Measurements from ENCODE around the gene C10orf67.
"Not testable (repeated sequence)": the region's sequence is repeated elsewhere in the genome, so short reads cannot be mapped to it uniquely, and the experiment has no call there.

The C10orf67 gene

GRCh38 chr10:23283680-23284079 lies 60.9 kb downstream of the C10orf67 start:
- H3K79me2 ChIP-seq (ENCODE audit: low read length) = no peaks in the 10 kb centered on the region
- no peaks in the 10 kb centered on the region for H3K27me3 ChIP-seq (ENCODE audit: low read depth, low read length)
- no peak overlapping the region for H3K4me2 ChIP-seq (ENCODE audit: low read length)
- TF ChIP-seq EZH2phosphoT487 (IDR thresholded peaks at IDR 0.05; ENCODE audit: low read depth) = no peak
- TF ChIP-seq CTCF (IDR thresholded peaks at IDR 0.05; ENCODE audit: low read depth, low read length) = no peak
- H3K9me3 ChIP-seq (ENCODE audit: insufficient read depth, low read length) = no peaks in the 10 kb centered on the region
- no peak overlapping the region for H3K9ac ChIP-seq (ENCODE audit: low read length)
- no peaks in the 10 kb centered on the region for H4K20me1 ChIP-seq (ENCODE audit: insufficient read depth, low read length)
- H2AFZ ChIP-seq (ENCODE audit: low read depth, low read length) = no peak overlapping the region
- no peaks in the 10 kb centered on the region for H3K4me1 ChIP-seq (ENCODE audit: low read length)
- no peak overlapping the region for H3K4me3 ChIP-seq (ENCODE audit: low read length)
- H3K36me3 ChIP-seq (replicated peaks; ENCODE audit: low read depth, low read length) = no peaks in the 10 kb centered on the region
- H3K27ac ChIP-seq (ENCODE audit: low read length) = no peak overlapping the region

GRCh38 chr10:23281044-23281433 lies 63.6 kb downstream of the C10orf67 start:
- no peaks in the 10 kb centered on the region for H3K4me1 ChIP-seq (ENCODE audit: low read length)
- no peaks in the 10 kb centered on the region for H4K20me1 ChIP-seq (ENCODE audit: insufficient read depth, low read length)
- no peaks in the 10 kb centered on the region for H3K36me3 ChIP-seq (replicated peaks; ENCODE audit: low read depth, low read length)
- H3K79me2 ChIP-seq (ENCODE audit: low read length) = no peaks in the 10 kb centered on the region
- TF ChIP-seq EZH2phosphoT487 (IDR thresholded peaks at IDR 0.05; ENCODE audit: low read depth) = no peak
- TF ChIP-seq CTCF (IDR thresholded peaks at IDR 0.05; ENCODE audit: low read depth, low read length) = no peak
- no peaks in the 10 kb centered on the region for H3K27me3 ChIP-seq (ENCODE audit: low read depth, low read length)
- no peaks in the 10 kb centered on the region for H3K9me3 ChIP-seq (ENCODE audit: insufficient read depth, low read length)
- no peak overlapping the region for H3K9ac ChIP-seq (ENCODE audit: low read length)
- H3K4me3 ChIP-seq (ENCODE audit: low read length) = no peak overlapping the region
- no peak overlapping the region for H3K27ac ChIP-seq (ENCODE audit: low read length)
- H3K4me2 ChIP-seq (ENCODE audit: low read length) = no peak overlapping the region
- H2AFZ ChIP-seq (ENCODE audit: low read depth, low read length) = no peak overlapping the region

- Histone ChIP-seq H3K9ac (ENCODE audit: low read length) (no peak overlapping the region), H3K4me1 (ENCODE audit: low read length) (no peaks in the 10 kb centered on the region), H3K27ac (ENCODE audit: low read length) (no peak overlapping the region), H3K36me3 (replicated peaks; ENCODE audit: low read depth, low read length) (no peaks in the 10 kb centered on the region), H3K27me3 (ENCODE audit: low read depth, low read length) (no peaks in the 10 kb centered on the region), H3K4me3 (ENCODE audit: low read length) (no peak overlapping the region), H2AFZ (ENCODE audit: low read depth, low read length) (no peak overlapping the region), H4K20me1 (ENCODE audit: insufficient read depth, low read length) (no peaks in the 10 kb centered on the region), H3K4me2 (ENCODE audit: low read length) (no peak overlapping the region), H3K9me3 (ENCODE audit: insufficient read depth, low read length) (no peaks in the 10 kb centered on the region), H3K79me2 (ENCODE audit: low read length) (no peaks in the 10 kb centered on the region)
- TF ChIP-seq EZH2phosphoT487 (IDR thresholded peaks at IDR 0.05; ENCODE audit: low read depth) (no peak), CTCF (IDR thresholded peaks at IDR 0.05; ENCODE audit: low read depth, low read length) (no peak)
These were observed 64.1 kb downstream of the C10orf67 start for GRCh38 chr10:23280419-23281043.

- H3K27me3 ChIP-seq (ENCODE audit: low read depth, low read length) = no peaks in the 10 kb centered on the region
- H4K20me1 ChIP-seq (ENCODE audit: insufficient read depth, low read length) = no peaks in the 10 kb centered on the region
- TF ChIP-seq CTCF (IDR thresholded peaks at IDR 0.05; ENCODE audit: low read depth, low read length) (no peak), EZH2phosphoT487 (IDR thresholded peaks at IDR 0.05; ENCODE audit: low read depth) (no peak)
- no peaks in the 10 kb centered on the region for H3K36me3 ChIP-seq (replicated peaks; ENCODE audit: low read depth, low read length)
- no peak overlapping the region for H3K4me3 ChIP-seq (ENCODE audit: low read length)
- no peak overlapping the region for H3K4me2 ChIP-seq (ENCODE audit: low read length)
- no peaks in the 10 kb centered on the region for H3K9me3 ChIP-seq (ENCODE audit: insufficient read depth, low read length)
- no peak overlapping the region for H2AFZ ChIP-seq (ENCODE audit: low read depth, low read length)
- H3K9ac ChIP-seq (ENCODE audit: low read length) = no peak overlapping the region
- no peak overlapping the region for H3K27ac ChIP-seq (ENCODE audit: low read length)
- no peaks in the 10 kb centered on the region for H3K4me1 ChIP-seq (ENCODE audit: low read length)
- H3K79me2 ChIP-seq (ENCODE audit: low read length) = no peaks in the 10 kb centered on the region
These were observed 69.2 kb downstream of the C10orf67 start for GRCh38 chr10:23275355-23275754.

GRCh38 chr10:23274179-23274578 lies 70.4 kb downstream of the C10orf67 start:
- H3K9ac ChIP-seq (ENCODE audit: low read length); H3K27me3 ChIP-seq (ENCODE audit: low read depth, low read length): not testable (repeated sequence)

More at GRCh38 chr10:23274179-23274578, 70.4 kb downstream of the C10orf67 start:
- H3K4me3 ChIP-seq (ENCODE audit: low read length); H4K20me1 ChIP-seq (ENCODE audit: insufficient read depth, low read length); H3K4me2 ChIP-seq (ENCODE audit: low read length); H3K27ac ChIP-seq (ENCODE audit: low read length); H2AFZ ChIP-seq (ENCODE audit: low read depth, low read length); H3K4me1 ChIP-seq (ENCODE audit: low read length); H3K9me3 ChIP-seq (ENCODE audit: insufficient read depth, low read length); H3K79me2 ChIP-seq (ENCODE audit: low read length); H3K36me3 ChIP-seq (replicated peaks; ENCODE audit: low read depth, low read length): not testable (repeated sequence)
